Measurements from ENCODE around the gene AGPAT3. TPM values are rescaled to one million over a fixed set of nuclear protein-coding genes. Genes with fewer than 3 reads are reported as not detected.

AGPAT3 gene
- total RNA-seq, 1 donor from 2014 or later: 39.1 TPM

- TF ChIP-seq CTCF (conservative IDR thresholded peaks at IDR 0.05; ENCODE audit: low read depth, low read length): no peak
- H3K4me3 ChIP-seq (ENCODE audit: low read depth, low read length): no peak overlapping the region
- DNase-seq (ENCODE audit: low read depth): no peak
These were observed 162.7 kb downstream of the AGPAT3 start for GRCh38 chr21:44027607-44028286.

GRCh38 chr21:44028287-44028659 lies 163.2 kb downstream of the AGPAT3 start:
- H3K4me3 ChIP-seq (ENCODE audit: low read depth, low read length): no peak overlapping the region
- DNase-seq (ENCODE audit: low read depth): no peak
- TF ChIP-seq CTCF (conservative IDR thresholded peaks at IDR 0.05; ENCODE audit: low read depth, low read length): no peak

GRCh38 chr21:44029460-44030087 lies 164.6 kb downstream of the AGPAT3 start:
- no peak for TF ChIP-seq CTCF (conservative IDR thresholded peaks at IDR 0.05; ENCODE audit: low read depth, low read length)
- DNase-seq (ENCODE audit: low read depth): no peak
- H3K4me3 ChIP-seq (ENCODE audit: low read depth, low read length): no peak overlapping the region

GRCh38 chr21:44035244-44035643 lies 170.2 kb downstream of the AGPAT3 start:
- no peak for DNase-seq (ENCODE audit: low read depth)
- no peak overlapping the region for H3K4me3 ChIP-seq (ENCODE audit: low read depth, low read length)
- no peak for TF ChIP-seq CTCF (conservative IDR thresholded peaks at IDR 0.05; ENCODE audit: low read depth, low read length)

Other genes with a start within 250 kb of the AGPAT3 start
- gene HSF2BP, start 205.7 kb upstream of the AGPAT3 start, total RNA-seq: 0.12 and 0.72 TPM in 2 replicates
- gene RRP1B, start 205.7 kb upstream of the AGPAT3 start, total RNA-seq: 37.6 and 49.2 TPM in 2 replicates
- gene PDXK, start 146.1 kb upstream of the AGPAT3 start, total RNA-seq: 121 and 130 TPM in 2 replicates
- gene CSTB, start 88.9 kb upstream of the AGPAT3 start, total RNA-seq: 11.0 and 20.1 TPM in 2 replicates
- gene RRP1, start 75.6 kb upstream of the AGPAT3 start, total RNA-seq: 26.1 and 40.4 TPM in 2 replicates
- 20.0 and 21.8 TPM in 2 replicates for gene TRAPPC10, start 147.1 kb downstream of the AGPAT3 start, total RNA-seq
- gene PWP2, start 242.2 kb downstream of the AGPAT3 start, total RNA-seq: 5.0 and 6.6 TPM in 2 replicates